Nephron progenitor cell (in vitro differentiated cells): ENCODE data around the gene SH3PXD2B.

Source experiments
- DNase-seq: peaks from one replicate; pipeline ENCODE4 v3.0.0; 2021
- H3K27ac Mint-ChIP-seq: 2 replicates; pipeline ENCODE4 v1.8.0; 2021; ENCODE audit warnings: mild to moderate bottlenecking, moderate library complexity, mixed read lengths
- H3K27me3 Mint-ChIP-seq: 2 replicates; pipeline ENCODE4 v1.8.0; 2021; ENCODE audit warnings: mild to moderate bottlenecking, low read depth, mixed read lengths; ENCODE audit not compliant: poor library complexity
- H3K36me3 Mint-ChIP-seq: 2 replicates; pipeline ENCODE4 v1.8.0; 2021; ENCODE audit warnings: low read depth, mixed read lengths
- H3K4me1 Mint-ChIP-seq: 2 replicates; pipeline ENCODE4 v1.8.0; 2021; ENCODE audit warnings: mixed read lengths
- H3K4me3 Mint-ChIP-seq: 2 replicates; pipeline ENCODE4 v1.8.0; 2021; ENCODE audit warnings: mild to moderate bottlenecking, moderate library complexity, mixed read lengths
- H3K9me3 Mint-ChIP-seq: 2 replicates; pipeline ENCODE4 v1.8.0; 2021; ENCODE audit warnings: mild to moderate bottlenecking, moderate library complexity, mixed read lengths
- TF ChIP-seq, protein P1 (sequence below): fragments of 200-600 bp; sonication (generic); IDR thresholded peaks from 2 replicates; pipeline ENCODE4 v1.5.0; 2021; ENCODE audit warnings: antibody characterized with exemption

SH3PXD2B gene

DNA sequence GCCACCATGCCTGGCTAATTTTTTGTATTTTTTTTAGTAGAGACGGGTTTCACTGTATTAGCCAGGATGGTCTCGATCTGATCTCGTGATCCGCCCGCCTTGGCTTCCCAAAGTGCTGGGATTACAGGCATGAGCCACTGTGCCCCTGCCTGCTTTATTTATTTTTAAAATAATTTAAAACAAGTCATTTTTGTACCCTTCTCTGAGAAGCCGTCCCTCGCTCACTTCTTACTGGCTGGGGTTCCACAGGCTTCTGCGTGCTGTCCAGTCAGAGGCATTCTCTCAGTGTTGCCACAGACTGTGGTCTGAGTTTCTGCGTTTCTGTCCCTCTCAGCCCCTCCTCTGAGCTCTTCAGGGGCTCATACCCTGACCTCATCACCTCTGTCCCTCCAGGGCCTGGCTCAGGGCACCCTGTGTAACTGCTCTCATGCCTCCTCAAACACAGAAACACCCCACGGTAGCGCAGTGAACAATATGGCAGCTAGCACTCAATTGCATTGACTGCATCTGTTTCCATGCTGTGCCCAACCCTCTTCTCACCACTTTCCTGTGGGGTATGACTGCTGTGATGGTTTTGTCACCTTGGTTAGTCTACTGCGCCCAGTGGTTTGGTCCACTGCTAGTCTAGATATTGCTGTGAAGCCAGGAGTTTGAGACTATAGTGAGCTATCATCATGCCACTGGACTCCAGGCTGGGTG is 44.3 kb upstream of the SH3PXD2B start:
- Mint-ChIP-seq H3K27me3 (peaks cover 36% of the 10 kb centered on the region), H3K27ac (peak overlapping the region; percentile 78), H3K36me3 (peaks cover 4% of the 10 kb centered on the region), H3K4me1 (peaks cover 38% of the 10 kb centered on the region), H3K4me3 (no peak overlapping the region), H3K9me3 (peaks cover 9% of the 10 kb centered on the region)
- DNase-seq = no peak
- TF ChIP-seq, protein P1, sequence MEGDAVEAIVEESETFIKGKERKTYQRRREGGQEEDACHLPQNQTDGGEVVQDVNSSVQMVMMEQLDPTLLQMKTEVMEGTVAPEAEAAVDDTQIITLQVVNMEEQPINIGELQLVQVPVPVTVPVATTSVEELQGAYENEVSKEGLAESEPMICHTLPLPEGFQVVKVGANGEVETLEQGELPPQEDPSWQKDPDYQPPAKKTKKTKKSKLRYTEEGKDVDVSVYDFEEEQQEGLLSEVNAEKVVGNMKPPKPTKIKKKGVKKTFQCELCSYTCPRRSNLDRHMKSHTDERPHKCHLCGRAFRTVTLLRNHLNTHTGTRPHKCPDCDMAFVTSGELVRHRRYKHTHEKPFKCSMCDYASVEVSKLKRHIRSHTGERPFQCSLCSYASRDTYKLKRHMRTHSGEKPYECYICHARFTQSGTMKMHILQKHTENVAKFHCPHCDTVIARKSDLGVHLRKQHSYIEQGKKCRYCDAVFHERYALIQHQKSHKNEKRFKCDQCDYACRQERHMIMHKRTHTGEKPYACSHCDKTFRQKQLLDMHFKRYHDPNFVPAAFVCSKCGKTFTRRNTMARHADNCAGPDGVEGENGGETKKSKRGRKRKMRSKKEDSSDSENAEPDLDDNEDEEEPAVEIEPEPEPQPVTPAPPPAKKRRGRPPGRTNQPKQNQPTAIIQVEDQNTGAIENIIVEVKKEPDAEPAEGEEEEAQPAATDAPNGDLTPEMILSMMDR = no peak

DNA sequence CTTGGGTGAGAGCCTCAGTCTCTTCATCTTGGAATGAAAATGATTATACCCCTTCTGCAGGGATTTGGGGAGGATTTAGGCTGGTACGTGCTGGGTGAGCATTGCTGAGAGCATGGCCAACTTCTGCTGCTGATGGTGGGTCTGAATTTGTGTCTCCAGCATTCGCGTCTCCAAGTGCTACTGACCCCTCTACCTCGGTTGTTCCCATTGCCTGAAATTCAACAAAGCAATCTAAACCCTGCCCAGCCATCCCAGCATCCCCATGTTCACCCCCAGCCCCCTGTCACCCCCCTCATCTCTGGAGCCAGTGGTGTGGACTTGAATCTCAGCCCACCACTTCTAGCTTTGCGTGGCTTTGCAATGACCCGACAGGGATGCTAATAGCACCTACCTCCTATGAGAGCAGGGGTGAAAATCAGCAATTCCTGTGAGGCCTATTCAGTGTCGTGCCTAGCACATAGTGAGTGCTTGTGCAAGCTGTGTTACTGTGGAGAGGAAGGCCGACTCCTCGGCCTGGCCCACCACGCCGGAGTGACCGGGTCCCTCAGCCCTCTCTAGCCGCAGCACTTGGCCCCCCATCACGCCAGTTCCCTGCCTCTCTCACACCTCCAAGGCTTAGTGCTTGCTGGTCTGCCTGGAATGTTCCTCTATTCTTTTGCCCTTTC is 43.4 kb upstream of the SH3PXD2B start:
- no peak for DNase-seq
- H3K36me3 Mint-ChIP-seq = peaks cover 4% of the 10 kb centered on the region
- H3K27me3 Mint-ChIP-seq = peaks cover 38% of the 10 kb centered on the region
- peaks cover 9% of the 10 kb centered on the region for H3K9me3 Mint-ChIP-seq
- TF ChIP-seq, protein P1 = no peak
- H3K4me3 Mint-ChIP-seq = no peak overlapping the region
- no peak overlapping the region for H3K27ac Mint-ChIP-seq
- peaks cover 31% of the 10 kb centered on the region for H3K4me1 Mint-ChIP-seq

DNA sequence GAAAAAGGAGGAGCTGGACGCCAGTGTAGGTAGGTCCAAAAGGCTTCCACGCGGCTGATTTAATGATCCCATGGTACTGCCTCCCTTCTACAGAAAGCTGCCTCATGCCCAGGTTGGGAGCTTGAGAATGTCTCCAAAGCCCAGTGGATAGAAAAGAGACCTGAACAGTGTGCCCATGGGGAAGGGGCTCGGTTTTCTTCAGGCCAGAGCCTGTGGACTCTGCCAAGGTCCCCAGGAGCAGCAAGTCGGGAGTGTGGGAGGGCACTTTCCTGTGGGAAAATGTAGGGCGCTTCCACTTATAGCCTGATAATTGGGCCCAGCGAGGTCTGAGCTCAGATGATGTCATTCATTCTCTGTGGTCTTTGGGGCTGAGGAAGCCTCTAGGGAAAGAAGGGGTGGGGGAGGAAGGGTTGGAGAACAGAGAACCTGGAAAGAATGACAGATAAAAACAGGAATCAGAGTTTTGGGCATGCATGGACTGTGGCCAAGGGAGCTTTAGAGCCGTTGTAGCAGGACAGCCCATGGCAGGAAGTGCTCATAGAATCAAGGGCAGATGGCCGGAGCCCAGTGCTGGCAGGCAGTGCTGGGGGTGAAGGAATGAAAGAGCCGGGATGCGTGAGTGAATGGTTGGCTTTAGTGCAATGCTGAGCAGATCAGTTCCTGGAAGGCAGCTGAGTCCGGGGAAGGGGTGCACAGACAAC is 42.5 kb upstream of the SH3PXD2B start:
- H3K4me3 Mint-ChIP-seq = no peak overlapping the region
- TF ChIP-seq, protein P1 = no peak
- H3K36me3 Mint-ChIP-seq = peaks cover 4% of the 10 kb centered on the region
- no peak overlapping the region for H3K27ac Mint-ChIP-seq
- H3K9me3 Mint-ChIP-seq = peaks cover 9% of the 10 kb centered on the region
- no peak for DNase-seq
- H3K4me1 Mint-ChIP-seq = peaks cover 37% of the 10 kb centered on the region
- peaks cover 38% of the 10 kb centered on the region for H3K27me3 Mint-ChIP-seq

DNA sequence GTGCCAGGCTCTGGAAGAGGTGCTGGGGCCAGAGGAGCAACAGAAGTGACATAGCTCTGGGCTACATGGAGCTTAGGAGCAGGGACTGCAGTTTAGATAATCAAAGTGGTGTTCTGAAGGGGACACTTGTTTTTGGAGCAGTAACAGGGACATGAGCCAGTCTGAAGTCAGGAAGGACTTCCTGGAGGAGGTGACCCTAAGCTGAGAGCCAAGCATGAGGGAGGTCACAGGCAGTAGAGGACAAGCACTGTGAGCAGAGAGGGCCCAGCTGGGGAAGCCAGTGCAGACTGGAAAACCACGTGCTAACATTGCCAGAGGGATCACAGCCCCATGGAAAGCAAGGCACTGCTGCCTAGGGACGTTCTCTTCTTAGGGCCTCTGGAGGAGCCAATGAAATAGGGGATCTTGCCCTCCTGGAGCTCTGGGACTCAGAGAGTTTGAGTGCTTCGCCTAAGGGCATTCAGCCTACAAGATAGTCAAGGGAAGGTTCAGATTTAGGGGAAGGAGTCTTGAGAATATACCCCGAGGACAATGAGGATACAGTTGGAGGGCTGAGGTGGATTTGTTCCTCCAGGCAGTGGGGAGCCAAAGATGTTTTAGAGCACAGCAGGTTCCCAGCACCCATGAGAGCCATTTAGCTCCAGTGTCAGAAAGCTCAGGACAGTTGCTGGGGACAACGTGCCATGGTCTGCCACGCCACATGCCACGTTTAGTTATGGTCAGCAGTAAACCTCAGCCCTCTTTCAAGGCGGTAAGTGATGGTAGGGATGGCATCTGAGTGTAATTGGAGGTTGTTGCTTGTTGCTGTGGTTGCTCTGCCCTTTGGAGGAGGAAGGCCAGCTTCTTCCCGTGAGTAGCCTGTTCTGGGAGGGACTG is 40.5 kb upstream of the SH3PXD2B start:
- no peak overlapping the region for H3K27ac Mint-ChIP-seq
- peaks cover 55% of the 10 kb centered on the region for H3K4me1 Mint-ChIP-seq
- DNase-seq = no peak
- TF ChIP-seq, protein P1 = no peak
- H3K9me3 Mint-ChIP-seq = peaks cover 9% of the 10 kb centered on the region
- H3K36me3 Mint-ChIP-seq = peaks cover 4% of the 10 kb centered on the region
- peaks cover 37% of the 10 kb centered on the region for H3K27me3 Mint-ChIP-seq
- no peak overlapping the region for H3K4me3 Mint-ChIP-seq

DNA sequence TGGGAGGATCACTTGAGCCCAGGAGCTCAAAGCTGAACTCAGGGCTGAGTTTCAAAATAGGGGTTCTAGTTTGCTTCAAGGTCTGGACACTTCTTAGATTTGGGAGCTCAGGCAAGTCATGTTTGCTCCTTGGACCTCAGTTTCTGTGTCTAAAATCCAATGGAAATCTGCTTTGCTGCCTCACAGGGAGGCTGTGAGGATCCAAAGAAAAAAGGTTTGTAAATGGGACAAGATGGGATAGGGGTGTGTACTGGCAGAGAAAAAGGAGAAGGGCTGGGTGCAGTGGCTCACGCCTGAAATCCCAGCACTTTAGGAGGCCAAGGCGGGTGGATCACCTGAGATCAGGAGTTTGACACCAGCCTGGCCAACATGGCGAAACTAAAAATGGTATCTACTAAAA is 39.6 kb upstream of the SH3PXD2B start:
- Mint-ChIP-seq H3K9me3 (peaks cover 9% of the 10 kb centered on the region), H3K4me1 (peaks cover 55% of the 10 kb centered on the region), H3K36me3 (peaks cover 4% of the 10 kb centered on the region), H3K27ac (no peak overlapping the region), H3K4me3 (no peak overlapping the region), H3K27me3 (peaks cover 40% of the 10 kb centered on the region)
- TF ChIP-seq, protein P1 = no peak
- DNase-seq = no peak
